Tibial nerve (tissue), 4 donors: ENCODE data around the gene AGAP3.

Experiments used
- EP300 ChIP-seq, 2 donors: sonication (generic); formaldehyde crosslinking; IDR thresholded peaks; one replicate each; pipeline ENCODE4 v1.6.1; 2017; ENCODE audit warnings: antibody characterized with exemption in 2 of 2, mild to moderate bottlenecking in 1 of 2
- TF ChIP-seq, protein P1 (sequence below), 5 experiments: fragments of 200-600 bp in 3 of 5; fragments of 450-650 bp in 2 of 5; sonication (generic) in 3 of 5; IDR thresholded peaks; one replicate each; pipeline ENCODE4 v1.5.1; 2016 to 2019; ENCODE audit warnings: antibody characterized with exemption in 5 of 5, mild to moderate bottlenecking in 3 of 5, moderate library complexity in 2 of 5

DNA sequence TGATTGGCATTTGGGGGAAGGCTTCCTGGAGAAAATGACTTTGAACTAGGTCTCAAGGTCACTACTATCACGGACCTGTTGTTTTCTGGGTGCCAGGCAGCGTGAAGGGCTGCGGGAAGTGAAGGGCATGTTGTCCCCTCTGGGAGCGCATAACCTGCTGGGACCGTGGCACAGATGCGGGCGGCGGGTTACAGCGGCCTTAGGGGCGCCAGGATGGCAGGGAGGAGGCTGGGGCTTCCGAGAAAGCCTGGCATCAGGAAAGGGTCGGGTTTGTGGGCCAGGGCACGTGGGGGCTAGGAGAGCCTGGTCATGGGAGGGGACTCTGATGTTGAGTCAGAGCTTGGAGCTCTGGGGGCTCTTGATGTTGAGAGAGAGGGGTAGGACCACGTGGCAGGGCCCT is 20.8 kb upstream of the AGAP3 start:
- TF ChIP-seq, protein P1, sequence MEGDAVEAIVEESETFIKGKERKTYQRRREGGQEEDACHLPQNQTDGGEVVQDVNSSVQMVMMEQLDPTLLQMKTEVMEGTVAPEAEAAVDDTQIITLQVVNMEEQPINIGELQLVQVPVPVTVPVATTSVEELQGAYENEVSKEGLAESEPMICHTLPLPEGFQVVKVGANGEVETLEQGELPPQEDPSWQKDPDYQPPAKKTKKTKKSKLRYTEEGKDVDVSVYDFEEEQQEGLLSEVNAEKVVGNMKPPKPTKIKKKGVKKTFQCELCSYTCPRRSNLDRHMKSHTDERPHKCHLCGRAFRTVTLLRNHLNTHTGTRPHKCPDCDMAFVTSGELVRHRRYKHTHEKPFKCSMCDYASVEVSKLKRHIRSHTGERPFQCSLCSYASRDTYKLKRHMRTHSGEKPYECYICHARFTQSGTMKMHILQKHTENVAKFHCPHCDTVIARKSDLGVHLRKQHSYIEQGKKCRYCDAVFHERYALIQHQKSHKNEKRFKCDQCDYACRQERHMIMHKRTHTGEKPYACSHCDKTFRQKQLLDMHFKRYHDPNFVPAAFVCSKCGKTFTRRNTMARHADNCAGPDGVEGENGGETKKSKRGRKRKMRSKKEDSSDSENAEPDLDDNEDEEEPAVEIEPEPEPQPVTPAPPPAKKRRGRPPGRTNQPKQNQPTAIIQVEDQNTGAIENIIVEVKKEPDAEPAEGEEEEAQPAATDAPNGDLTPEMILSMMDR (IDR thresholded peaks at IDR 0.05), result no peak
- no peak for TF ChIP-seq EP300 (IDR thresholded peaks at IDR 0.05)
